ENCODE results near the gene NFATC1.

The NFATC1 gene

DNA sequence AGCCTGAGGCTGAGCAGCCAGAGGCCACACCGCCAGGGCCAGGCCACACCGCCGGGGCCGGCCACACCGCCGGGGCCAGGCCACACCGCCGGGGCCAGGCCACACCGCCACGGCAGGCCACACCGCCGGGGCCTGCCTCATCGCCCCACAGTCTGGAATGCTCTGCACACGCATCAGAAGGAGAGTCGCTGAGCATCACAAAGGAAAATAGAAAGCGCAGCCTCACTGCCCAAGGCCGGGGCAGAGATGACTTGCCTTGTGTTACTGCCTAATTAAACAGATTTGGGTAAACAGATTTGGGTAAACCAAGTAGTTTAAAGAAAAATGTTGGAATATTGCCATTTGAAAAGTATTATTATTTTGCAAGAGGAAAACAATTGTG lies 10.4 kb upstream of the NFATC1 start:
- no peaks in the 10 kb centered on the region for H3K4me1 ChIP-seq (ENCODE audit: control insufficient read depth, insufficient read depth, low read length)
- no peak overlapping the region for H3K27ac ChIP-seq (ENCODE audit: low read depth, low read length)
- peaks cover 2% of the 10 kb centered on the region for H3K27me3 ChIP-seq (ENCODE audit: control insufficient read depth, insufficient read depth, low read length)
- H3K36me3 ChIP-seq (ENCODE audit: control insufficient read depth, insufficient read depth, low read length) = no peaks in the 10 kb centered on the region
- H3K4me3 ChIP-seq (ENCODE audit: low read length) = no peak overlapping the region
- H3K9ac ChIP-seq (ENCODE audit: low read length) = no peak overlapping the region

GRCh38 chr18:79385708-79386341 lies 9.9 kb upstream of the NFATC1 start:
- H3K4me1 ChIP-seq (ENCODE audit: control insufficient read depth, insufficient read depth, low read length) = no peaks in the 10 kb centered on the region
- peaks cover 2% of the 10 kb centered on the region for H3K27me3 ChIP-seq (ENCODE audit: control insufficient read depth, insufficient read depth, low read length)

GRCh38 chr18:79386547-79386946 lies 9.2 kb upstream of the NFATC1 start:
- no peak overlapping the region for H3K27ac ChIP-seq (ENCODE audit: low read depth, low read length)

More at GRCh38 chr18:79385708-79386341, 9.9 kb upstream of the NFATC1 start:
- no peaks in the 10 kb centered on the region for H3K36me3 ChIP-seq (ENCODE audit: control insufficient read depth, insufficient read depth, low read length)
- no peak overlapping the region for H3K9ac ChIP-seq (ENCODE audit: low read length)
- H3K27ac ChIP-seq (ENCODE audit: low read depth, low read length) = no peak overlapping the region
- H3K4me3 ChIP-seq (ENCODE audit: low read length) = no peak overlapping the region

DNA sequence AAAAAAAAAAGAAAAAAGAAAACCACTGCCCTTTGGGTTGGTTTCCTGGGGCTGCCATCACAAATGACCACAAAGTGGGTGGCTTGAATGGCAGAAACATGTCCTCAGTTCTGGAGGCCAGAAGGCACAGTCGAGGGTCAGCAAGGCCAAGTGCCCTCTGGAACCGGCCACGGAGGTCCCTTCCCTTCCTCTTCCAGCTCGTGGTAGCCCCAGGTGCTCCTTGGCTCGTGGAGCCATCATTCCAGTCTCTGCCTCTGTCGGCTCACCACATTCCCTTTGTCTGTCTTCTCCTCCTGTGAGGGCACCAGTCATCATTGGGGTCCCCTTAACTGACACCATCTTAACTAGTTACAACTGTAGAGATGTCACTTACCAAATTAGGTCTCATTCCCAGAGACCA lies 8.5 kb upstream of the NFATC1 start:
- Histone ChIP-seq H3K36me3 (ENCODE audit: control insufficient read depth, insufficient read depth, low read length) (no peaks in the 10 kb centered on the region), H3K4me3 (ENCODE audit: low read length) (no peak overlapping the region), H3K27me3 (ENCODE audit: control insufficient read depth, insufficient read depth, low read length) (peaks cover 2% of the 10 kb centered on the region), H3K27ac (ENCODE audit: low read depth, low read length) (no peak overlapping the region), H3K4me1 (ENCODE audit: control insufficient read depth, insufficient read depth, low read length) (no peaks in the 10 kb centered on the region), H3K9ac (ENCODE audit: low read length) (no peak overlapping the region)

More at GRCh38 chr18:79386547-79386946, 9.2 kb upstream of the NFATC1 start:
- Histone ChIP-seq H3K9ac (ENCODE audit: low read length) (no peak overlapping the region), H3K4me3 (ENCODE audit: low read length) (no peak overlapping the region), H3K27me3 (ENCODE audit: control insufficient read depth, insufficient read depth, low read length) (peaks cover 2% of the 10 kb centered on the region), H3K36me3 (ENCODE audit: control insufficient read depth, insufficient read depth, low read length) (no peaks in the 10 kb centered on the region), H3K4me1 (ENCODE audit: control insufficient read depth, insufficient read depth, low read length) (no peaks in the 10 kb centered on the region)

DNA sequence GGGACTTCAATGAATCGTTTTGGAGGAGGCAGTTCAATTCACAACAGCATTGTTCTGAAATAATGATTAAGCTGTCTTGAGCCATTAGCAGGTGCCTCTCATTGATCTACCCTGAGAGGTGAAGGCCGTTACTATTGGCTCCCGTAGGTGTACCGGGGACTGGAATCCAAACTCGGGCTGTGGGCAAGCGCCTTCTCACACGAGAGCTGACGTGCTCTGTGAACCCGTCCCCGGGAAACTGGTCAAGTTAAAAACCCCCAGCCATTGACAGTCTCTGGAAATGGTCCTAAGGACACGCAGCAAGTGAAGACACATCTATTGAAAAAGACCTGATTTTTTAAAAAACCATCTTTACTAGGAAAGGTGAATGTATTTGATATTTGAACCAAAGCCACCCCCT lies 8.1 kb upstream of the NFATC1 start:
- peaks cover 2% of the 10 kb centered on the region for H3K27me3 ChIP-seq (ENCODE audit: control insufficient read depth, insufficient read depth, low read length)
- no peak overlapping the region for H3K9ac ChIP-seq (ENCODE audit: low read length)
- H3K4me3 ChIP-seq (ENCODE audit: low read length) = no peak overlapping the region
- H3K36me3 ChIP-seq (ENCODE audit: control insufficient read depth, insufficient read depth, low read length) = no peaks in the 10 kb centered on the region
- no peaks in the 10 kb centered on the region for H3K4me1 ChIP-seq (ENCODE audit: control insufficient read depth, insufficient read depth, low read length)
- H3K27ac ChIP-seq (ENCODE audit: low read depth, low read length) = no peak overlapping the region

DNA sequence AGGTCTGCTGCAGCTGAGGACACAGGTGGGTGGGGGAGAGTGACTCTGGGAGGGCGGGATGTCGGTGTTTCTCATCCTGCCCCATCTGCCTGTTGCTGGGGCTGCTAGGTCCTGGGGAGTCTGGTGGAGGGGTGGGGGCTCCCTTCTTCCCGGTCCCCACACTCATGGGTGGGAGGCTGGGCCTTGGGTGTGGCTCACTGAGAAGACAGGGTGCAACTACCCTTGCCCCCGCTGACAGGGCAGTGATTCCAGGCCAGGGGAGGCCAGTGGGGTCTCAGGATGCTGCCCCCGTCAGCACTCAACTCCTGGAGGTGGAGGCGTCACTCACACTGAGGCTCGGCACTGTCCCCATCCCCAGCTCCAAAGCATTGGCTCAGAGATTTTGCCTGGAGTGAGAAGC lies 7.7 kb upstream of the NFATC1 start:
- Histone ChIP-seq H3K4me3 (ENCODE audit: low read length) (no peak overlapping the region), H3K4me1 (ENCODE audit: control insufficient read depth, insufficient read depth, low read length) (peaks cover 3% of the 10 kb centered on the region), H3K27ac (ENCODE audit: low read depth, low read length) (no peak overlapping the region), H3K36me3 (ENCODE audit: control insufficient read depth, insufficient read depth, low read length) (no peaks in the 10 kb centered on the region), H3K9ac (ENCODE audit: low read length) (no peak overlapping the region), H3K27me3 (ENCODE audit: control insufficient read depth, insufficient read depth, low read length) (peaks cover 2% of the 10 kb centered on the region)

GRCh38 chr18:79389689-79390088 lies 6.0 kb upstream of the NFATC1 start:
- H3K4me3 ChIP-seq (ENCODE audit: low read length) = no peak overlapping the region
- no peak overlapping the region for H3K9ac ChIP-seq (ENCODE audit: low read length)
- no peaks in the 10 kb centered on the region for H3K36me3 ChIP-seq (ENCODE audit: control insufficient read depth, insufficient read depth, low read length)
- H3K27me3 ChIP-seq (ENCODE audit: control insufficient read depth, insufficient read depth, low read length) = peaks cover 2% of the 10 kb centered on the region
- H3K4me1 ChIP-seq (ENCODE audit: control insufficient read depth, insufficient read depth, low read length) = peaks cover 9% of the 10 kb centered on the region
- no peak overlapping the region for H3K27ac ChIP-seq (ENCODE audit: low read depth, low read length)

GRCh38 chr18:79392226-79392625 lies 3.5 kb upstream of the NFATC1 start:
- H3K27ac ChIP-seq (ENCODE audit: low read depth, low read length) = no peak overlapping the region
- peaks cover 12% of the 10 kb centered on the region for H3K4me1 ChIP-seq (ENCODE audit: control insufficient read depth, insufficient read depth, low read length)

DNA sequence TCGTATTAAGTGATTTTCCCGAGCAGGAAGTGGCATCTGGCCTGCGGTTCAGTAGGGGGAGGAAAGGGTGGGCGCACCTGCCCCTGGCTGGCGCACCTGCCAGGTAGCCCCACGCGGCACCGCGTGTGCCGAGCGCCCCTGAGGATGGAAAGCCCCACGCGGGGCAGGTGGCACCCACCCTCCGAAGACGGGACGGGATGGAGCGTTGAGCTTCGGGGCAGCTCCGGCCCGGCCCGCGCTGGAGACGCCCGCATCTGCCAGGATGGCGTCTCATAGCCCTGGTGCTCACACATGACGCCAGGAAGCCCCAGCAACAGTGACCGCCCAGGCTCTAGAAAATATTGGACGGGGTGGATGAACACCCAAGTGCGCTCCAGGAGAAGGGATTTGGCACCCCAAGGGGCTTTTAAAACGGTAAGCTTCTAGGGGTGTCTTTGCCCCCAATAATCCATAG lies 2.5 kb upstream of the NFATC1 start:
- peak overlapping the region; percentile 89 for H3K27ac ChIP-seq (ENCODE audit: low read depth, low read length)
- H3K4me3 ChIP-seq (ENCODE audit: low read length) = peak overlapping the region; percentile 11
- H3K36me3 ChIP-seq (ENCODE audit: control insufficient read depth, insufficient read depth, low read length) = no peaks in the 10 kb centered on the region
- H3K4me1 ChIP-seq (ENCODE audit: control insufficient read depth, insufficient read depth, low read length) = peaks cover 12% of the 10 kb centered on the region
- H3K27me3 ChIP-seq (ENCODE audit: control insufficient read depth, insufficient read depth, low read length) = no peaks in the 10 kb centered on the region
- H3K9ac ChIP-seq (ENCODE audit: low read length) = no peak overlapping the region

More at GRCh38 chr18:79392226-79392625, 3.5 kb upstream of the NFATC1 start:
- no peak overlapping the region for H3K9ac ChIP-seq (ENCODE audit: low read length)
- H3K36me3 ChIP-seq (ENCODE audit: control insufficient read depth, insufficient read depth, low read length) = no peaks in the 10 kb centered on the region
- H3K4me3 ChIP-seq (ENCODE audit: low read length) = no peak overlapping the region
- H3K27me3 ChIP-seq (ENCODE audit: control insufficient read depth, insufficient read depth, low read length) = peaks cover under 1% of the 10 kb centered on the region

- Histone ChIP-seq H3K4me1 (ENCODE audit: control insufficient read depth, insufficient read depth, low read length) (peaks cover 12% of the 10 kb centered on the region), H3K4me3 (ENCODE audit: low read length) (peak overlapping the region; percentile 11), H3K27ac (ENCODE audit: low read depth, low read length) (peak overlapping the region; percentile 89), H3K36me3 (ENCODE audit: control insufficient read depth, insufficient read depth, low read length) (no peaks in the 10 kb centered on the region), H3K9ac (ENCODE audit: low read length) (no peak overlapping the region), H3K27me3 (ENCODE audit: control insufficient read depth, insufficient read depth, low read length) (no peaks in the 10 kb centered on the region)
Observed at GRCh38 chr18:79393635-79394533, 1.8 kb upstream of the NFATC1 start.

DNA sequence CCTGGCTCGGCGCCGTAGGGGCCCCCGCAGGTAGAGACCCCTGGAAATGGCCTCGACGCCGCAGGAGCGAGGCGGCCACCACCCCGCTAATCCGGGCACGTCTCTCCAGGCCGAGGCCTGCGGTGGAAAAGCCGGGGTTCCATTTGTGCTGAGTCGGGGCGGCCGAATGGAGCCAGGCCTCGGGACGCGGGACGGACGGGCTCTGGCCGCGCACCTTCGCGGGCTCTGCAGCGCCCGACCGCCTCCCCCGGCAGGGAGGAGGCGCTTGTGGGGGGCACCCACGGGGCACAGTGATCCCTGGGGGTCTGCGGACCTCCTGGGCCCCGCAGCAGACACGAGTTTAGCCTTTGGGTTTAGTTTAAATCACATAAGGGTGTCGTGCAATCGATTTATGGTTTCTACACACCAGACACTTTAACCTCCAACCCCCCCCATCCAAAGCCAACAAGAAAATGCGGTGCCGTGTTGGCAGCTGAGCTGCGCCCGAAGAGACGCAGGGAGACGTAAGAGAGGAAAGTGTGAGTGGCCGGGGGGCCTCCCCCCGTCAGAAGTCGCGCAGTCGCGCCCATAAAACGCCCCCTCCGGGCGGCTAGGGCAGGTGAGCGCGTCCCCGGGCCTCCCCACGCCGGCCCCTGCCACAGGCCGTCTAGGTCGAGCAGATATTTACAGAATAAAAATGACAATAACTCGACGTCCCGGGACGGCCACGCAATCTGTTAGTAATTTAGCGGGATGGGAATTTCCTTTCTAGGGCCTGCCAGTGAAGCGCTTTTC lies 1.0 kb upstream of the NFATC1 start:
- peak overlapping the region; percentile 89 for H3K27ac ChIP-seq (ENCODE audit: low read depth, low read length)
- peaks cover 12% of the 10 kb centered on the region for H3K4me1 ChIP-seq (ENCODE audit: control insufficient read depth, insufficient read depth, low read length)
- H3K9ac ChIP-seq (ENCODE audit: low read length) = no peak overlapping the region
- no peaks in the 10 kb centered on the region for H3K27me3 ChIP-seq (ENCODE audit: control insufficient read depth, insufficient read depth, low read length)
- H3K4me3 ChIP-seq (ENCODE audit: low read length) = peak overlapping the region; percentile 57
- no peaks in the 10 kb centered on the region for H3K36me3 ChIP-seq (ENCODE audit: control insufficient read depth, insufficient read depth, low read length)

GRCh38 chr18:79395308-79395640 lies 456 bp upstream of the NFATC1 start:
- Histone ChIP-seq H3K9ac (ENCODE audit: low read length) (no peak overlapping the region), H3K27me3 (ENCODE audit: control insufficient read depth, insufficient read depth, low read length) (no peaks in the 10 kb centered on the region), H3K36me3 (ENCODE audit: control insufficient read depth, insufficient read depth, low read length) (no peaks in the 10 kb centered on the region), H3K4me3 (ENCODE audit: low read length) (peak overlapping the region; percentile 57), H3K4me1 (ENCODE audit: control insufficient read depth, insufficient read depth, low read length) (peaks cover 12% of the 10 kb centered on the region), H3K27ac (ENCODE audit: low read depth, low read length) (peak overlapping the region; percentile 89)

All from rectal smooth muscle tissue (tissue), 1 donor.